Activated naive CD4-positive, alpha-beta T cell treated with anti-CD3 and anti-CD28 coated beads, Interleukin-2, amount 50 U/mL, for 72 hours (primary cell): ENCODE measurements around the gene TMEM202. TPM values are rescaled to one million over a fixed set of nuclear protein-coding genes. Genes with fewer than 3 reads are reported as not detected.
"Not testable (repeated sequence)": the region's sequence is repeated elsewhere in the genome, so short reads cannot be mapped to it uniquely, and the experiment has no call there.

Source experiments
- ATAC-seq, 2 donors: fragments of 150-1000 bp; cut with Tn5 transposase; 2 replicates each; pipeline ENCODE4 v1.10.0; 2021; ENCODE audit warnings: mild to moderate bottlenecking in 2 of 2, moderate library complexity in 2 of 2
- DNase-seq, 2 donors: peaks; one replicate each; pipeline ENCODE4 v3.0.0; 2021 to 2022; ENCODE audit warnings: low spot score in 2 of 2
- H3K27ac Mint-ChIP-seq, 2 donors: one replicate each; pipeline ENCODE4 v1.8.0; 2022; ENCODE audit warnings: mild to moderate bottlenecking in 2 of 2, mixed read lengths in 2 of 2
- H3K36me3 Mint-ChIP-seq, 2 donors: one replicate each; pipeline ENCODE4 v1.8.0; 2022; ENCODE audit warnings: mixed read lengths in 2 of 2
- H3K9me3 Mint-ChIP-seq, 2 donors: one replicate each; pipeline ENCODE4 v1.8.0; 2022; ENCODE audit warnings: mixed read lengths in 2 of 2
- total RNA-seq, 2 donors: library from RNA; stranded (reverse); gene quantifications; one replicate each; pipeline ENCODE4 v1.2.3, GENCODE V29; 2022

Gene TMEM202
- total RNA-seq, 2 donors from 2014 or later, result not detected

- ATAC-seq, result no peak
- Mint-ChIP-seq H3K27ac (no peak overlapping the region), H3K36me3 (peaks cover 4% of the 10 kb centered on the region in 2 donors), H3K9me3 (no peaks in the 10 kb centered on the region)
- DNase-seq, result no peak
Measured at GRCh38 chr15:72380743-72381142, 17.4 kb upstream of the TMEM202 start.

GRCh38 chr15:72382146-72382545 is 16.0 kb upstream of the TMEM202 start:
- no peak overlapping the region for H3K27ac Mint-ChIP-seq
- no peaks in the 10 kb centered on the region for H3K9me3 Mint-ChIP-seq
- ATAC-seq (no peak), DNase-seq (no peak)
- H3K36me3 Mint-ChIP-seq, result no peaks in the 10 kb centered on the region

- ATAC-seq, result no peak
- DNase-seq, result no peak
- Mint-ChIP-seq H3K36me3 (no peaks in the 10 kb centered on the region), H3K27ac (no peak overlapping the region), H3K9me3 (no peaks in the 10 kb centered on the region)
Measured at GRCh38 chr15:72387741-72388140, 10.4 kb upstream of the TMEM202 start.

- DNase-seq, result no peak
- H3K27ac Mint-ChIP-seq, result no peak overlapping the region
- no peak for ATAC-seq
- H3K9me3 Mint-ChIP-seq, result no peaks in the 10 kb centered on the region
- H3K36me3 Mint-ChIP-seq, result no peaks in the 10 kb centered on the region
Measured at GRCh38 chr15:72389231-72389630, 8.9 kb upstream of the TMEM202 start.

DNA sequence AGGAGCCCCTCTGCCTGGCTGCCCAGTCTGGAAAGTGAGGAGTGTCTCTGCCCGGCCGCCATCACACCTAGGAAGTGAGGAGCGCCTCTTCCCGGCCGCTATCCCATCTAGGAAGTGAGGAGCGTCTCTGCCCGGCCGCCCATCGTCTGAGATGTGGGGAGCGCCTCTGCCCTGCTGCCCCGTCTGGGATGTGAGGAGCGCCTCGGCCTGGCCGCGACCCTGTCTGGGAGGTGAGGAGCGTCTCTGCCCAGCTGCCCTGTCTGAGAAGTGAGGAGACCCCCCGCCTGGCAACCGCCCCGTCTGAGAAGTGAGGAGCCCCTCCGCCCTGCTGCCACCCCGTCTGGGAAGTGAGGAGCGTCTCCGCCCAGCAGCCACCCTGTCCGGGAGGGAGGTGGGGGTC is 1.8 kb upstream of the TMEM202 start:
- H3K36me3 Mint-ChIP-seq, H3K9me3 Mint-ChIP-seq, ATAC-seq, H3K27ac Mint-ChIP-seq, DNase-seq: not testable (repeated sequence)

GRCh38 chr15:72398648-72399047 is 543 bp downstream of the TMEM202 start:
- H3K36me3 Mint-ChIP-seq, result no peaks in the 10 kb centered on the region
- H3K27ac Mint-ChIP-seq, result no peak overlapping the region
- DNase-seq (no peak), ATAC-seq (no peak)
- H3K9me3 Mint-ChIP-seq, result no peaks in the 10 kb centered on the region

DNA sequence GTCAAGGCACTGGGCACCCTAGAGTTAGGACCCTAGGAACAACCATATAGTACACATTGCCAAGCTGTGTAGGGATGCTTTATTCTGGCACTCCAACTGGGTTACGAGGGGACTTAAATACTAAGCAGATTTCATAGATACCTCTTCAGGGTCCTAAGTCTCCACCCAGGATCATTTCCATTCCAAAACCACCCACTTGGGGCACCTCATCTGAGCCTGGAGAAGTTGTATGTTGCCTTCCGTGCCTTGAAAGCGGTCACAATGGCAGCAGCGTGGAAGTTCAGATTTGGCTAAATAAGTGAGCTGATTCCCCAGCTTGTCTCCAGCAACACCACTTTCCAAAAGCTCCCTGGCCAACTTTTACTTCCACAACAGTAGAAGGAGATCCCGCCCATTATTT is 4.6 kb downstream of the TMEM202 start:
- ATAC-seq, result no peak
- Mint-ChIP-seq H3K36me3 (no peaks in the 10 kb centered on the region), H3K9me3 (no peaks in the 10 kb centered on the region), H3K27ac (no peak overlapping the region)
- no peak for DNase-seq

GRCh38 chr15:72404356-72404755 is 6.3 kb downstream of the TMEM202 start:
- DNase-seq, result no peak
- Mint-ChIP-seq H3K36me3 (no peaks in the 10 kb centered on the region), H3K27ac (no peak overlapping the region), H3K9me3 (no peaks in the 10 kb centered on the region)
- ATAC-seq, result no peak

DNA sequence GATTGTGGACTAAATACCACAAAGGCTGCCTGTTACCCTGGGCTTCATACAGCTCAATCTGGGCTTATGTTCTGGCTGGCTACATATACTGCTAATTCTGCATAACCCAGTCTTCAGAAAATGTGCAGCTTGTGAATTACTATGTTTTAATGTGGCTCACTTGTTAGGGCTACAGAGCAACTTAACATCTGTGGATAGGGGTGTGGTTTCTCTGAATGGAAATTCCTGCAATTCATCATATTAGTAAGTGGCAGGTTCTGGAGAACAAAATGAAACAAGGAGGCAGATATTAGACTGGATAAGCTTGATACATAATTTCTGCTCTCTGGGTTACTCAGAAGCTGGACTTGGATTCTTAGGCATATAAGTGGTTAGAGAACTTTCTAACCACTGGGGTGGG is 6.7 kb downstream of the TMEM202 start:
- H3K9me3 Mint-ChIP-seq, result no peaks in the 10 kb centered on the region
- no peak overlapping the region for H3K27ac Mint-ChIP-seq
- ATAC-seq, result no peak

DNA sequence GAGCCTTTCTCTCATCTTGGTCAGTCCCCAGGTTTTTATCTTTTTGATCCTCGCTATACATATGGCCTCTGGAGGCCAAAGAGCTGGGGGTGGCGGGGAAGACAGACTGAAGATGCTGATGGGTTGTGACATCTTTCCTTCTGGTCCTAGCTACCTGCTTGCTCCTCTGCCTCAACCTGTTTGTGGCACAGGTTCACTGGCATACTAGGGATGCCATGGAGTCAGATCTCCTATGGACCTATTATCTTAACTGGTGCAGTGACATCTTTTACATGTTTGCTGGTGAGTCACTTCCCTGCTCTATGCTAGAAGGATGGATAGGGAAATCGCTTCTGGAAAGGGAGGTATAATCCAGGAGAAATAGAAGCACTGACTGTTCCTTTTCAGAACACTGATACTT is 8.8 kb downstream of the TMEM202 start:
- no peak for ATAC-seq
- no peak for DNase-seq
- H3K27ac Mint-ChIP-seq, result no peak overlapping the region
- H3K36me3 Mint-ChIP-seq, result peaks cover 0 to 6% of the 10 kb centered on the region in 2 donors
- peaks cover 0 to 4% of the 10 kb centered on the region in 2 donors for H3K9me3 Mint-ChIP-seq

More for the DNA sequence above, 6.7 kb downstream of the TMEM202 start:
- DNase-seq, result no peak
- H3K36me3 Mint-ChIP-seq, result no peaks in the 10 kb centered on the region

DNA sequence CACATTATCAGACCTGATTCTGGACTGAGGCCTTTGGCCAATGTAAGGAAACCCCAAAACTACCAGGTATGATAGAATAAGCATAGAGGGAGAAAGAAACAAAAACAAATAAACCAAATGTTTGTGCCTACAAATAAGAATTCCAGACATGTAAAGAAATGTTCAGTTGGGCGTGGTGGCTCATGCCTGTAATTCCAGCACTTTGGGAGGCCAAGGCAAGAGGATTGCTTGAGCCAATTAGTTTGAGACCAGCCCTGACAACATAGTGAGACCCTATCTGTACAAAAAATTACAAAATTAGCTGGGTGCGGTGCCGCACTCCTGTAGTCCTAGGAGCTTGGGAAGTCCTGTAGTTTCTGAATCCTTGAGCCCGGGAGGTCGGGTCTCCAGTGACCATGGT is 13.0 kb downstream of the TMEM202 start:
- peaks cover 0 to 4% of the 10 kb centered on the region in 2 donors for H3K9me3 Mint-ChIP-seq
- peaks cover 5 to 6% of the 10 kb centered on the region in 2 donors for H3K36me3 Mint-ChIP-seq
- H3K27ac Mint-ChIP-seq, result no peak overlapping the region
- no peak for ATAC-seq
- no peak for DNase-seq

- Mint-ChIP-seq H3K27ac (no peak overlapping the region), H3K36me3 (peaks cover 5 to 6% of the 10 kb centered on the region in 2 donors), H3K9me3 (peaks cover 0 to 4% of the 10 kb centered on the region in 2 donors)
- DNase-seq (no peak), ATAC-seq (no peak)
Measured at GRCh38 chr15:72411544-72411943, 13.4 kb downstream of the TMEM202 start.

DNA sequence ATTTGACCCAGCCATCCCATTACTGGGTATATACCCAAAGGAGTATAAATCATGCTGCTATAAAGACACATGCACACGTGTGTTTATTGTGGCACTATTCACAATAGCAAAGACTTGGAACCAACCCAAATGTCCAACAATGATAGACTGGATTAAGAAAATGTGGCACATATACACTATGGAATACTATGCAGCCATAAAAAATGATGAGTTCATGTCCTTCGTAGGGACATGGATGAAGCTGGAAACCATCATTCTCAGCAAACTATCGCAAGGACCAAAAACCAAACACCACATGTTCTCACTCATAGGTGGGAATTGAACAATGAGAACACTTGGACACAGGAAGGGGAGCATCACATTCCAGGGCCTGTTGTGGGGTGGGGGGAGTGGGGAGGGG is 15.2 kb downstream of the TMEM202 start:
- H3K9me3 Mint-ChIP-seq, H3K27ac Mint-ChIP-seq, DNase-seq, ATAC-seq, H3K36me3 Mint-ChIP-seq: not testable (repeated sequence)

DNA sequence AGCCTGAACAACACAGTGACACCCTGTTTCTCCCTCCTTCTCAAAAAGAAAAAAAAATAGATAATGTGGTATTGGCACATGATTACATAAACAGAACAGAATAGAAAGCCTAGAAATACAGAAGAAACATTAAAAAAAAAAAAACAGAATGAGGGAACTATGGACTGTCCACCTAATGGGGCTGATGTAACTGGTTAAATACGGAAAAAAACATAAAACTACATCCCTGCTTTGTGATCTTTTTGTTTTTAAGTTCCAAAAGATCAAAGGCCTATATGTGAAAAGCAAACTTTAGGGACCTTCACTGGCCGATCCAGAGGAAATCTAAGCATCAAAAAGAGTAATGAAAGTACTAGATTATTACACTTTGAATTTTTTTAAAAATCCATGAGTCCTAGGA is 17.2 kb downstream of the TMEM202 start:
- H3K9me3 Mint-ChIP-seq, result peaks cover 0 to 4% of the 10 kb centered on the region in 2 donors
- DNase-seq, result no peak

DNA sequence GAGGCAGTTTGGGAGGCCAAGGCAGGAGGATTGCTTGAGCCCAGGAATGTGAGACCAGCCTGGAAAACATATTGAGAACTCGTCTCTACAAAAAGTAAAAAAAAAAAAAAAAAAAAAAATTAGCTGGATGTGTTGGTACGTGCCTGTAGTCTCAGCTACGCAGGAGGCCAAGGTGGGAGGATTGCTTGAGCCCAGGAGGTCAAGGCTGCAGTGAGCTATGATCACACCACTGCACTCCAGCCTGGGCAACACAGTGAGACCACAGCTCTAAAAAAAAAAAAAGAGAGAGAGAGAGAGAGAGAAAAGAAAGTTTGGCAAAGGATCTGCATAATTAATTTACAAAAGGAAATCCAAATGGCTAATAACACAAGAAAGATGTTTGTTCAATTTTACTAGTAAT is 21.7 kb downstream of the TMEM202 start:
- not testable (repeated sequence) for H3K36me3 Mint-ChIP-seq, H3K9me3 Mint-ChIP-seq, ATAC-seq, H3K27ac Mint-ChIP-seq, DNase-seq

More for the DNA sequence above, 17.2 kb downstream of the TMEM202 start:
- no peak for ATAC-seq
- H3K36me3 Mint-ChIP-seq, result peaks cover 5 to 6% of the 10 kb centered on the region in 2 donors
- no peak overlapping the region for H3K27ac Mint-ChIP-seq

DNA sequence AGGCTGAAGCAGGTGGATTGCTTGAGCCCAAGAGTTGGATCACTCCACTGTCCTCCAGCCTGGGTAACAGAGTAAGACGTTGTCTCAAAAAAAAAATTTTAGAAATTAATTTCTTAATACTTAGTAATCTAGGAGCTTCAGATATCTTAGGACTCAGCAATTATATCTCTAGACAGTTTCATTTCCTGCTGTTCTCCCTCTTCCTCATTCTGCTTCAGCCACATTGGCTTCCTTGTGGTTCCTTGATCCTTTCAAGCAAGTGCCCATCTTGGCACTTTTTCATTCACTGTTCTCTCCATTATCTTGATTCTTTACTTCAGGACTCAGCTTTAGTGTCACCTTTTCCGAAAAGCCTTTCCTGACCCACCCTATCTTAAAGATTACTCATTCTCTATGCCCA is 22.5 kb downstream of the TMEM202 start:
- H3K9me3 Mint-ChIP-seq, result peaks cover 3 to 5% of the 10 kb centered on the region in 2 donors
- DNase-seq (no peak), ATAC-seq (no peak)
- H3K27ac Mint-ChIP-seq, result no peak overlapping the region
- H3K36me3 Mint-ChIP-seq, result no peaks in the 10 kb centered on the region

- peaks cover 7 to 10% of the 10 kb centered on the region in 2 donors for H3K9me3 Mint-ChIP-seq
- ATAC-seq (no peak), DNase-seq (no peak)
- peaks cover 0 to 1% of the 10 kb centered on the region in 2 donors for H3K36me3 Mint-ChIP-seq
- no peak overlapping the region for H3K27ac Mint-ChIP-seq
Measured at GRCh38 chr15:72421484-72421883, 23.4 kb downstream of the TMEM202 start.

DNA sequence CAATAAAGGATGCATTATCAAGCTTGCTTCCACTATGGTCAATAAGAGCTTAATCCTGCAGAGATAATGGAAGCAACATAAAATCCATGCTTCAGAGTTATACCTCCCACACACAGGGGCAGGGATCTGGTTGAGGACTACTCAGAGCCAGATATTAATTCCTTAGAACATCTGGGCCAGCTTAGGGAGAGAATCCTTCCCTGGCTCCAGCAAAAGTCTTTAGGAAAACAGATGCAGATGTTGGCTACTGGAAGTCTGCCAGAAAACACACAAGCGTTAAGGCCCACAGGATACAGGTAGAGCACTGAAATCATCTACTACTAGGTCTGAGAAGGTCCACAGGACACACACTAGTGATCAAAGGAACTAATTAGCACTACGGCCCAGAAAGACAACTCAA is 25.2 kb downstream of the TMEM202 start:
- no peak for ATAC-seq

GRCh38 chr15:72426753-72427152 is 28.6 kb downstream of the TMEM202 start:
- H3K9me3 Mint-ChIP-seq, result peaks cover 13 to 21% of the 10 kb centered on the region in 2 donors
- H3K27ac Mint-ChIP-seq, result no peak overlapping the region
- H3K36me3 Mint-ChIP-seq, result peaks cover 6% of the 10 kb centered on the region in 2 donors
- DNase-seq (no peak), ATAC-seq (no peak)

More for the DNA sequence above, 25.2 kb downstream of the TMEM202 start:
- Mint-ChIP-seq H3K36me3 (peaks cover 6% of the 10 kb centered on the region in 2 donors), H3K27ac (no peak overlapping the region), H3K9me3 (peaks cover 13 to 21% of the 10 kb centered on the region in 2 donors)
- no peak for DNase-seq
